GM18505 (cell line): Measurements from ENCODE around the gene ATP5IF1.

Experiments used
- ATAC-seq: cut with Tn5 transposase; IDR thresholded peaks from one replicate; pipeline ENCODE4 v1.9.1; 2021; ENCODE audit not compliant: unreplicated experiment
- POLR2A ChIP-seq: IDR thresholded peaks from 4 replicates; pipeline ENCODE4 v1.6.1; 2011; ENCODE audit warnings: borderline replicate concordance; ENCODE audit not compliant: insufficient read depth, insufficient read length; ENCODE audit errors: extremely low read depth

Gene ATP5IF1

DNA sequence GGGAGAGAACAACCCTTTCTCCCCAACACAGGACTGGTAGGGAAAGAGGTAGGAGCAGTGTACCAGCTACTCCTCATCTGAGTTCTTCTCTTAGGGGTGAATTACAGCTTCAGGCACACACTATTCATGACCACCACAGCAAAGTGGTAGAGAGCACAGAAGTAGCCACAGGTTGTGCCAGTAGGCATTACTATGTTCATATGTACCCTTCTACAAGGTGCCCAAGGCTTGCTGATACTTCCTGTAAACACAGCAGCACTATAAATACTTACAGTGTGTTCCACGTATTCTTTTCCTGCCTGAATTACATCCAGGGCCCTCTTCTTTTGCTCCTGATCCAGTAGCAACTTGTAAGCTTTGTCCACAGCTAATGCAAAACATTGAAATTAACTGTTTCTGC, 26.2 kb upstream of the ATP5IF1 start:
- no peak for ATAC-seq
- no peak for TF ChIP-seq POLR2A

DNA sequence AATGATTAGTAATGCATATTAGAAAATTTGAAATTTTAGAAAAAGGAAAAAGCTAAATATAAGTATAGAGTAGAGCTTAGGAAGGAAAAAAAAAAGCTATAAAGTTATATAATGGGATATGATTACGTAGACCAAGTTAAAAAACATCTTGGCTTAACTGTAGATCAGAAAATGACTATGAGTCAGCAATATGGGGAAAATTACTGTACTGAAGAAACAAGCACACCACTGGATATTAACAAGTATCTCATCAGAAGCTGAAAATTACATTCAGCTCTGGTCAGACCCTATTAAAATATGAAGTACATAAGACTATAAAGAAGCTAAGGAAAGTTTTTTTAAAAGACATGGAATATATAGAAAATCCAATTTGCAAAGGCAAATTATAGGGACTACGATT, 22.6 kb upstream of the ATP5IF1 start:
- TF ChIP-seq POLR2A, result no peak
- ATAC-seq, result no peak

DNA sequence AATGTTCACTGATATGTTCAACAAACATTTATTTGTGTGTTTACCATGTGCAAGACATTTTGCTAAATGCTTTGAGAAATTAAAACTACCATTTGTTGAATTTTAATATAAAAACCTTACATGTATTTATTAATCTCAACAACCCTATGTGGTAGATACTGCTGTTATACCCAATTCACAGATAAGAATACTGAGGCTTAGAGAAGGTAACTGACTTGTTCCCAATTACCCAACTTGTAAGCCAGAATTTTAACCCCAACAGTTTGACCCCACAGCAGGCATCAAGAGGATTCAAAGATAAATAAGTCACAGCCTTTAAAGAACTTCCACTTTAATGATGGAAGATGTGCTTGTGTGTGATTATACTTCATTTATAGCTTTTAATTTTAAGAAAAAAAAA, 6.8 kb upstream of the ATP5IF1 start:
- TF ChIP-seq POLR2A, result no peak
- ATAC-seq, result no peak

DNA sequence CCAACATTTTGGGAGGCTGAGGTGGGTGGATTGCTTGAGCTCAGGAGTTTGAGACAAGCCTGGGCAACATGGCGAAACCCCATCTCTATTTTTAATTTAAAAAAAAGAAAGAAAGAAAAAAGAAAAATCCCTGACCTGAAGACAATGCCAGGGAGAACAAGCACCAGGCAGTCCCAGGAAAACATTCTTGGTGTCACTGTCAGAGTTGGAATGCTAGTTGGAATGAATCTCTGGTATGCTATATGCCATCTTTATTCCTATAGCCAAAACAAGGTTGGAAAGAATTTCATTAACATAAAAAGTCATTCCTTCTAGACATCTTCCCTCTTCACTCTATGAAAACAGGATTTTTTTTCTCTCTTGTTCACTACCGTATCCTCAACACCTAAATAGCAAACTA, 5.9 kb upstream of the ATP5IF1 start:
- TF ChIP-seq POLR2A, result no peak
- ATAC-seq, result no peak

DNA sequence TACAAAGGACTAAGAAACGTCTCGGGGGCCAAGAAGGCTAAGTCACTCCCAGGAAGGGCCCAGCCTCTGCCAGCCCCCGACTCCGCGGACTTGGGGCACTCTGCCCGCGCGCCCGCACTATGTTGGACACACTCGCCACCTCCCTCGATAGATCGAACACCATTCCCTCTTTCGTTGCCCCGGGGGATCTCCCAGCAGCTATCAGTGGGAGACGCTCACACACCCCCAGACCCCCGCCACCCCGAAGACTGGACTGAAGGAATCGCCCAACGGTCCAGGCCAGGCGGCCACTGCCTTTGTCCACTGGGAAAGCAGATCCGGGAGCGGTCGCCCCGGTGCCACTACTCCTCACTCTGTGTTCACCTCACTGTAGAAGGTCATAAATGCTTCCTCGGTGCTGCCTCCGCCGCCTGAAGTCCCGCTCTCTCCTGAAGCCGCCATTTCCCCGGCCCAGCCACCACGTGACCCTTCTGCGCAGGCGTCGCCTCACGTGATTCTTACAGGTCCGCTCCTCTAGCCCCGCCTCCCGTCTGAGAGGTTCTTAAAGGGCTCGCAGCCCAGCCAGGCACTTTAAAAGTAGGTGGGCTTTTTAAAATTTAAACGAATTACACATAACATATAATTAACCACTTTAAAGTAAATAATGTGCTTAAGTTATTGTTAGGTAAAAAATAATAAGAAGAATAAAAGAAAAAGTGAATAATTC, 3.2 kb upstream of the ATP5IF1 start, which contains the start of gene DNAJC8:
Gene DNAJC8, minus strand, starts transcription at position 472 of the 706 bp plus-strand sequence. Its CDS starts 31 bp downstream, at position 441.
- peak; percentile 85 for TF ChIP-seq POLR2A
- ATAC-seq, result no peak

DNA sequence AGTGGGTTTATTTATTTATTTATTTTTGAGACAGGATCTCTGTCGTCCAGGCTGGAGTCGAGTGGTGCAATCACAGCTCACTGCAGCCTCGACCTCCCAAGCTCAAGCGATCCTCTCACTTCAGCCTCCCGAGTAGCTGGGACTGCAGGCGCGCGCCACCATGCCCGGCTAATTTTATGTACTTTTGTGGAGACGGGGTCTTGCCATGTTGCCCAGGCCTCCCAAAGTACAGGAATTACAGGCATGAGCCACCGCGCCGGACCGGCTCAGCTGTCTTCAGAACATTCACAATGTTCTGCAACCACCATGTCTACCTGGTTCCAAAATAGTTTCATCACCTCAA, 2.7 kb upstream of the ATP5IF1 start:
- no peak for TF ChIP-seq POLR2A
- no peak for ATAC-seq

DNA sequence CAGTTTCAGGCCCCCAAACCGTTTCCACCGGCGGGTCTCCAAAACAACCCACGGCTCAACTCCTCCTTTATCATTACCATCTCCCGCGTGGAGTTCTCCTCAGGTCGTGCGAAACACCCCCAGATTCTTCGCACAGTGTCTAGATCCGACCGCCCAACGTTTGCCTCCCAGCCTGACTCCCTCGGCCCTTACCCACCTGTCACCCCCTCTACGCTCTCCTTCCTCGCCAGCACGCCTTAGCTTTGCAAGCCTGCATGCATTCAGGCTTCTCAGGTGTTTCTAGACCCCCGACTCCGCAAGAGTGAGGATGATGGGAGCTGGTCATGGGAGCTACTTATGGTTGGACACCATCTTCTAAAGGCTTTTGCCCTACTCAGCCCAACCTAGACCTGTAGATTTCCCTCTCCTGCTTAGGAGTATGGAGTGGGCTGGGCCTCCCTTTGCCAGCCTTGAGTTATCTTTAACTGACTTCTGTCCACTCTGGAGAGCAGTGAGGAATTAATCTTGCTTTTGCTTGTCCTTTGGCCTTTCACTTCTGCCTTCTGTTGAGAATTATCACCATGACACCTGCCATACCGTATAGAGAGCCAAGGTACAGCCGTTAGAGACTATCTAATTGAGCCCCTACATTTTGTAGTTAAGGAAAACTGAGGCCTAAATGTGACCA, 865 bp downstream of the ATP5IF1 start:
- no peak for ATAC-seq
- no peak for TF ChIP-seq POLR2A

DNA sequence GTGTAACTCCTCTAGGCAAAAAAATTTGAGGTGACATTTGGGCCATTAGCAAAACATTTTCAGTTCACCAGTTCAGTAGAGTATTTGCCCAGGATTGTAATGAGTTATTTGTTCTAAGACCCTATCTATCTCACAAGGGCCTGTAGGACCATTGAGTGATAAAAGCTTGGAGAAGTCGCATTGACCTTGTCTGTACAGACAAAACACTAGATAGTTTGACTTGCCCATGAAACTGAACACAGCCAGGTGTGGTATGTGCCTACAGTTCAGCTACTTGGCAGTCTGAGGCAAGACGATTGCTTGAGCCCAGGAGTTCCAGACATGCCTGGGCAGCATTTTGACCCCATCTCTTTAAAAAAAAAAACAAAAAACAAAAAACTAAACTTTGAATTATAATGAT, 3.1 kb downstream of the ATP5IF1 start:
- no peak for ATAC-seq
- no peak for TF ChIP-seq POLR2A

DNA sequence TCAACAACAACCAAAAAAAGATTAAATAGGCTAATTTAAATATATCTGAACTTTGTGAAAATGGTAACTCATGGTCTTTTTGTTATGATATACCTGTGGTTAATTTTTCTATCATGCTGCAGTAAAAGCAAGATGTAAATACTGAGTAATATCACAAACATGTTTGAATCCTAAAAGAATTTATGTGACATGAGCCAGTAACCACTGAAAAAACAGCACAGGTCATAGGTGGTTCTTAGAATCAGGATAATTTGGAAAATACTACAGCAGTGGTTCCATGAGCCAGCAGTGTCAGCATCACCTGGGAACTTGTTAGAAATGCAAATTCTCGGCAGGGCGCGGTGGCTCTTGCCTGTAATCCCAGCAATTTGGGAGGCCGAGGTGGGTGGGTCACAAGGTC, 4.1 kb downstream of the ATP5IF1 start:
- no peak for ATAC-seq
- TF ChIP-seq POLR2A, result no peak

DNA sequence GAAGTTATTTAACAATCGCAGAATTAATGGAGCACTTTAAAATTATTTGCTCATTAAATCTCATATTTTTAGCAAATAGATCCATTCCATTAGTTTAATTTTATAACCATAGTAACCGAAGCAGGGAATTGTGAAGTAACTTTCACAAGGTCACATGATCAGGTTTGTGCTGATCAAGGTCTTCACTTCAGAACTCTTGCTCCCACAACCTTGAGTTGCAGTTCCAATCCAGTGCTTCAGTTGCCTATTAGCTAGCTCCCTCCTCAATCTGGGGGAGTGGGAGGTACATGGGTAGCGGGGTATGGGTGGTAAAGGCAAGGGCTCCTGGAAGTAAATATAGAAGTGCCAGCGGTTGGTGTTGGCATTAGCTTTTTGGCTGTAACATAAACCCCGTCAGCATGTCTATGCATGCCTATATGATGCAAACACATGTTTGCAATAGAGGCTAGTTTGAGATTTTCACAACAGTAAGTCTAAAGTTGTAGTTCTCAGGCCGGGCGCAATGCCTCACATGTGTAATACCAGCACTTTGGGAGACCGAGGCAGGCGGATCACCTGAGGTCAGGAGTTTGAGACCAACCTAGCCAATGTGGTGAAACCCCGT, 5.8 kb downstream of the ATP5IF1 start:
- TF ChIP-seq POLR2A, result no peak
- ATAC-seq, result no peak

DNA sequence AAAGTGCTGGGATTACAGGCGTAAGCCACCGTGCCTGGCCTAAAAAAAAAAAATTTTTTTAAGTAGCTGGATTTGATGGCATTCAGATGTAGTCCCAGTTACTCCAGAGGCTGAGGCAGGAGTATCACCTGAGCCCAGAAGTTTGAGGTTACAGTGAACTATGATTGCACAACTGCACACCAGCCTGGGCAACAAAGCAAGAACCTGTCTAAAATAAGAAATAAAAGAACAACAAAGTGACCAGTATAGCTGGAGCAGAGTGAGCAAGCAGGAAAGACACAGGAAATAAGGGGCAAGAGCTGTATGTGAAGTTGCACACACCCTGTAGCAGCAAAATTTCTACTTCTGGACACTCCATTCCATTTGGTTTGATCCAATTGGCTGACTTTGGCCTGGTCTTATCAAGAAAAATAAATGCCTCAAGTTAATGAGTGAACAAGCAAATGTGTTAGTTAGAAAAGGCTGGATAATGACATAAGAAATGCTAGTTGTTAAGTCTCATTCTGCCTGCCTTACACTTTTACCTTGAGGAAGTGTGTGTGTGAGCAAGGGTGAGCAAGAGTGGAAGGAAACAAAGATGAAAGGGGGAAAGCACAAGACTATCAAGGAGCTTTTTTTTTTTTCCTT, 7.9 kb downstream of the ATP5IF1 start:
- no peak for ATAC-seq
- no peak for TF ChIP-seq POLR2A

DNA sequence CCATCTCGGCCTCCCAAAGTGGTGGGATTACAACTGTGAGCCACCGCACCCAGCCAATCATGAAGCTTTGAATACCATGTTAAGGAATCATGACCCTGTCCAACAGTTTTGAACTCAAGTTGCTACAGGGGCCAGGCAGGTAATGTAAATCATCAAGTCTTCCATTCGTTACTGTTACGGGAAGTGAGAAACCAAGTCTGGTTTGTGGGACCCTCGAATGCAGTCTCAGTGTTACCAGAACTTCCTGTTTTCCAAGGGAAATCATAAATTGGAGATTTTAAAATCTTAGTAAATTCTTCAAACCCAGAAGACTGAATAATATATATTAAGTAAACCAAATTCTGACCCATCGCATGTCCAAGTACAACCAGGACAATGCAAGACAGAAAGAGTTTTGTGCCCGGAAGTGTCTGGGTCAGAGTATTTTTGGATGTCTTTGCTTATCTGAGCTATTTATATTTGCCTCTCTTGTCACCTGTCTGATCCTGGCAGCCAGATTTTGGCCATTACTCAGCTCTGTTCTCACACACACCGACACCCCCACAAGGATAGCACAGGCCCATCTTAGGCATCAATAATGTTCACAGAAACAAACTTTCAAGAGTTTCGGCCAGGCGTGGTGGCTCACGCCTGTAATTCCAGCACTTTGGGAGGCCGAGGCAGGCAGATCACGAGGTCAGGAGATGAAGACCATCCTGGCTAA, 8.8 kb downstream of the ATP5IF1 start:
- no peak for ATAC-seq
- TF ChIP-seq POLR2A, result peak; percentile 26

DNA sequence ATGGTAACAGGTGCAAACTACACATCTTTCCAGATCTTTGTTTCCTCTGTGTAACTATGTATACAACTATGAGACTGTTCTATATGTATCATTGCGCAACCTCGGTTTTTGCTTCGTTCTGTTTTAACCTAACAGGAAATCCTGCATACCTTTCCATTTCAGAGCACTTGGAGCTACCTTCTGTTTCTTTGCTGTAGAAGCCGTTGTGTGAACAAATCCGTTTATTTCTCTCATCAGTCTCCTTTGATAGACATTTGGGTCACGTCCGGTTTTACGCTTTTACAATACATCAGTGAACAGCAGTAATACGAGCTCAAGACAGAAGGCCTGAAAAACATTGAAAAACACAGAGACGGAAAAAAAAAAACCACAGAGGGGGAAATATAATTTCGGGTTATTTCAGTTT, 10.5 kb downstream of the ATP5IF1 start:
- peak; percentile 62 for TF ChIP-seq POLR2A
- no peak for ATAC-seq
